SJSA1 (cell line): ENCODE results near the gene ATP6AP2. TPM values are rescaled to one million over a fixed set of nuclear protein-coding genes. Genes with fewer than 3 reads are reported as not detected.
"Not testable (repeated sequence)": the region's sequence is repeated elsewhere in the genome, so short reads cannot be mapped to it uniquely, and the experiment has no call there.

Experiments used
- DNase-seq, 2 experiments: peaks; one replicate each; pipeline ENCODE4 v3.0.0-alpha.2; 2015 to 2020; ENCODE audit warnings: low spot score in 2 of 2, low read depth in 1 of 2
- H3K27ac ChIP-seq: fragments of 250-450 bp; sonication (Bioruptor Pico); 2 replicates; pipeline ENCODE4 v1.5.1; 2020; ENCODE audit warnings: mild to moderate bottlenecking, moderate library complexity
- H3K27me3 ChIP-seq: fragments of 250-450 bp; sonication (Bioruptor Pico); replicated peaks from 2 replicates; pipeline ENCODE4 v1.5.1; 2020; ENCODE audit warnings: mild to moderate bottlenecking, moderate library complexity
- H3K36me3 ChIP-seq: fragments of 250-450 bp; sonication (Bioruptor Pico); 2 replicates; pipeline ENCODE4 v1.5.1; 2020; ENCODE audit warnings: mild to moderate bottlenecking
- H3K4me1 ChIP-seq: fragments of 250-450 bp; sonication (Bioruptor Pico); replicated peaks from 2 replicates; pipeline ENCODE4 v1.6.1; 2021; ENCODE audit warnings: mild to moderate bottlenecking
- H3K4me3 ChIP-seq: fragments of 250-450 bp; sonication (Bioruptor Pico); 2 replicates; pipeline ENCODE4 v1.5.1; 2020; ENCODE audit warnings: mild to moderate bottlenecking
- H3K9me3 ChIP-seq: fragments of 250-450 bp; sonication (Bioruptor Pico); replicated peaks from 2 replicates; pipeline ENCODE4 v1.5.1; 2020; ENCODE audit warnings: mild to moderate bottlenecking
- total RNA-seq: library from RNA; depleted of rRNA; stranded (reverse); fragments of >200 nt; shearing (Covaris generic); gene quantifications from 2 replicates; pipeline ENCODE4 v1.2.3, GENCODE V29; 2014

Gene ATP6AP2
- total RNA-seq, 1 experiment from 2014 or later = 105 TPM

- H3K4me1 ChIP-seq = peaks cover 4% of the 10 kb centered on the region; the same call in 1 of the 2 replicates
- H3K36me3 ChIP-seq = peaks cover 3% of the 10 kb centered on the region; the same call in 1 of the 2 replicates
- H3K27ac ChIP-seq = peak overlapping the region; percentile 63
- no peaks in the 10 kb centered on the region for H3K9me3 ChIP-seq
- peak overlapping the region; percentile 72 for H3K4me3 ChIP-seq
- peak in 1 of 2 experiments; percentile 6 for DNase-seq
- H3K27me3 ChIP-seq = no peaks in the 10 kb centered on the region
These were observed 658 bp downstream of the ATP6AP2 start for GRCh38 chrX:40581336-40581920.

GRCh38 chrX:40582178-40582577 is 1.4 kb downstream of the ATP6AP2 start:
- H3K27me3 ChIP-seq, H3K4me3 ChIP-seq, H3K4me1 ChIP-seq, H3K27ac ChIP-seq, H3K36me3 ChIP-seq, DNase-seq, H3K9me3 ChIP-seq: not testable (repeated sequence)

GRCh38 chrX:40582811-40583210 is 2.0 kb downstream of the ATP6AP2 start:
- Histone ChIP-seq H3K4me1 (peaks cover 4% of the 10 kb centered on the region; the same call in 1 of the 2 replicates), H3K9me3 (no peaks in the 10 kb centered on the region), H3K27ac (no peak overlapping the region), H3K36me3 (peaks cover 3% of the 10 kb centered on the region; the same call in 1 of the 2 replicates), H3K4me3 (no peak overlapping the region), H3K27me3 (no peaks in the 10 kb centered on the region)
- no peak for DNase-seq

- H3K27me3 ChIP-seq, H3K27ac ChIP-seq, DNase-seq: not testable (repeated sequence)
These were observed 6.9 kb downstream of the ATP6AP2 start for GRCh38 chrX:40587623-40588022.

GRCh38 chrX:40589616-40590321 is 9.0 kb downstream of the ATP6AP2 start:
- H3K27ac ChIP-seq, H3K9me3 ChIP-seq, H3K36me3 ChIP-seq, H3K4me1 ChIP-seq, H3K4me3 ChIP-seq, H3K27me3 ChIP-seq, DNase-seq: not testable (repeated sequence)

More at GRCh38 chrX:40587623-40588022, 6.9 kb downstream of the ATP6AP2 start:
- H3K9me3 ChIP-seq, H3K4me1 ChIP-seq, H3K4me3 ChIP-seq, H3K36me3 ChIP-seq: not testable (repeated sequence)

- H3K4me1 ChIP-seq = no peaks in the 10 kb centered on the region
- H3K27me3 ChIP-seq = no peaks in the 10 kb centered on the region
- no peak for DNase-seq
- no peak overlapping the region for H3K4me3 ChIP-seq
- no peak overlapping the region for H3K27ac ChIP-seq
- no peaks in the 10 kb centered on the region for H3K9me3 ChIP-seq
- peaks cover 4% of the 10 kb centered on the region for H3K36me3 ChIP-seq
These were observed 22.7 kb downstream of the ATP6AP2 start for GRCh38 chrX:40603446-40603845.

- H3K9me3 ChIP-seq = no peaks in the 10 kb centered on the region
- no peaks in the 10 kb centered on the region for H3K4me1 ChIP-seq
- no peaks in the 10 kb centered on the region for H3K36me3 ChIP-seq
- no peak overlapping the region for H3K4me3 ChIP-seq
- no peak overlapping the region for H3K27ac ChIP-seq
- no peaks in the 10 kb centered on the region for H3K27me3 ChIP-seq
- DNase-seq = no peak
These were observed 26.6 kb downstream of the ATP6AP2 start for GRCh38 chrX:40607381-40607780.

GRCh38 chrX:40612511-40612910 is 31.7 kb downstream of the ATP6AP2 start:
- no peak overlapping the region for H3K27ac ChIP-seq
- H3K9me3 ChIP-seq = no peaks in the 10 kb centered on the region
- DNase-seq = no peak
- no peak overlapping the region for H3K4me3 ChIP-seq
- H3K27me3 ChIP-seq = no peaks in the 10 kb centered on the region
- no peaks in the 10 kb centered on the region for H3K4me1 ChIP-seq
- no peaks in the 10 kb centered on the region for H3K36me3 ChIP-seq

GRCh38 chrX:40615976-40616375 is 35.2 kb downstream of the ATP6AP2 start:
- Histone ChIP-seq H3K27ac (no peak overlapping the region), H3K4me3 (no peak overlapping the region), H3K27me3 (no peaks in the 10 kb centered on the region), H3K9me3 (no peaks in the 10 kb centered on the region), H3K4me1 (no peaks in the 10 kb centered on the region), H3K36me3 (no peaks in the 10 kb centered on the region)
- DNase-seq = no peak

GRCh38 chrX:40617566-40617965 is 36.8 kb downstream of the ATP6AP2 start:
- Histone ChIP-seq H3K27me3 (no peaks in the 10 kb centered on the region), H3K36me3 (no peaks in the 10 kb centered on the region), H3K4me3 (no peak overlapping the region), H3K9me3 (no peaks in the 10 kb centered on the region), H3K27ac (no peak overlapping the region), H3K4me1 (no peaks in the 10 kb centered on the region)
- no peak for DNase-seq

- Histone ChIP-seq H3K36me3 (no peaks in the 10 kb centered on the region), H3K4me3 (no peak overlapping the region), H3K27ac (no peak overlapping the region), H3K9me3 (no peaks in the 10 kb centered on the region), H3K27me3 (no peaks in the 10 kb centered on the region), H3K4me1 (no peaks in the 10 kb centered on the region)
- no peak for DNase-seq
These were observed 41.8 kb downstream of the ATP6AP2 start for GRCh38 chrX:40622479-40623138.

GRCh38 chrX:40623139-40623536 is 42.4 kb downstream of the ATP6AP2 start, which contains the start of gene MPC1L:
TSS of gene MPC1L (plus strand) at chrX:40623428. CDS start at chrX:40623566, 138 bp downstream.
- Histone ChIP-seq H3K4me3 (no peak within 1 kb of the TSS), H3K9me3 (no peaks in the 10 kb centered on the region), H3K36me3 (no peaks in the 10 kb centered on the region), H3K4me1 (no peaks in the 10 kb centered on the region), H3K27ac (no peak within 1 kb of the TSS), H3K27me3 (no peaks in the 10 kb centered on the region)
- no peak for DNase-seq

- Histone ChIP-seq H3K4me3 (no peak overlapping the region), H3K27ac (no peak overlapping the region), H3K9me3 (no peaks in the 10 kb centered on the region), H3K27me3 (no peaks in the 10 kb centered on the region), H3K4me1 (no peaks in the 10 kb centered on the region), H3K36me3 (no peaks in the 10 kb centered on the region)
- DNase-seq = no peak
These were observed 42.9 kb downstream of the ATP6AP2 start for GRCh38 chrX:40623665-40624064.

- H3K27me3 ChIP-seq = no peaks in the 10 kb centered on the region
- H3K4me3 ChIP-seq = no peak overlapping the region
- H3K36me3 ChIP-seq = peaks cover 3% of the 10 kb centered on the region
These were observed 44.5 kb downstream of the ATP6AP2 start for GRCh38 chrX:40625294-40625693.

More at GRCh38 chrX:40625294-40625693, 44.5 kb downstream of the ATP6AP2 start:
- Histone ChIP-seq H3K27ac (no peak overlapping the region), H3K4me1 (no peaks in the 10 kb centered on the region), H3K9me3 (no peaks in the 10 kb centered on the region)
- no peak for DNase-seq
